Neural progenitor cell (in vitro differentiated cells): Measurements from ENCODE around the gene PLCB1. TPM values are rescaled to one million over a fixed set of nuclear protein-coding genes. Genes with fewer than 3 reads are reported as not detected.

Experiments
- DNase-seq: peaks from one replicate; pipeline ENCODE4 v3.0.0-alpha.2; 2016; ENCODE audit warnings: low spot score
- H2AFZ ChIP-seq: fragments of 200-600 bp; sonication (generic); replicated peaks from 2 replicates; pipeline ENCODE4 v1.6.1; 2016; ENCODE audit warnings: antibody characterized with exemption
- H3F3A ChIP-seq: fragments of 200-600 bp; sonication (generic); 2 replicates; pipeline ENCODE4 v1.6.1; 2016; ENCODE audit warnings: antibody characterized with exemption, low read depth
- H3K27ac ChIP-seq: fragments of 200-600 bp; sonication (generic); 2 replicates; pipeline ENCODE4 v1.5.1; 2016; ENCODE audit warnings: mild to moderate bottlenecking
- H3K27me3 ChIP-seq: fragments of 200-600 bp; sonication (generic); 2 replicates; pipeline ENCODE4 v1.6.1; 2016; ENCODE audit warnings: mild to moderate bottlenecking, moderate library complexity
- H3K36me3 ChIP-seq: fragments of 200-600 bp; sonication (generic); 2 replicates; pipeline ENCODE4 v1.5.1; 2016
- H3K4me1 ChIP-seq: fragments of 200-600 bp; sonication (generic); 2 replicates; pipeline ENCODE4 v1.6.1; 2016; ENCODE audit warnings: mixed run types
- H3K4me2 ChIP-seq: fragments of 200-600 bp; sonication (generic); 2 replicates; pipeline ENCODE4 v1.6.1; 2016
- H3K4me3 ChIP-seq: fragments of 200-600 bp; sonication (generic); 2 replicates; pipeline ENCODE4 v1.5.1; 2016
- H3K79me2 ChIP-seq: fragments of 200-600 bp; sonication (generic); 2 replicates; pipeline ENCODE4 v1.6.1; 2016; ENCODE audit warnings: low read depth
- H3K9ac ChIP-seq: fragments of 200-600 bp; sonication (generic); 2 replicates; pipeline ENCODE4 v1.6.1; 2016
- H3K9me3 ChIP-seq: fragments of 200-600 bp; sonication (generic); 2 replicates; pipeline ENCODE4 v1.5.1; 2016; ENCODE audit warnings: low read depth
- H4K20me1 ChIP-seq: fragments of 200-600 bp; sonication (generic); 2 replicates; pipeline ENCODE4 v1.6.1; 2016; ENCODE audit warnings: low read depth
- H3K27ac Mint-ChIP-seq: 3 replicates; pipeline ENCODE4 v1.8.0; 2021; ENCODE audit warnings: mixed read lengths
- H3K27me3 Mint-ChIP-seq: 2 replicates; pipeline ENCODE4 v1.8.0; 2022; ENCODE audit warnings: low read depth, mild to moderate bottlenecking, inconsistent platforms, moderate library complexity, mixed read lengths; ENCODE audit not compliant: insufficient read depth
- H3K36me3 Mint-ChIP-seq: 3 replicates; pipeline ENCODE4 v1.8.0; 2021; ENCODE audit warnings: mixed read lengths
- H3K4me1 Mint-ChIP-seq: 3 replicates; pipeline ENCODE4 v1.8.0; 2021; ENCODE audit warnings: mixed read lengths
- H3K4me3 Mint-ChIP-seq: 3 replicates; pipeline ENCODE4 v1.8.0; 2021; ENCODE audit warnings: mild to moderate bottlenecking, moderate library complexity, mixed read lengths
- H3K9me3 Mint-ChIP-seq: 3 replicates; pipeline ENCODE4 v1.8.0; 2020; ENCODE audit warnings: mixed read lengths
- CTCF ChIP-seq: fragments of 200-600 bp; sonication (generic); IDR thresholded peaks from 2 replicates; pipeline ENCODE4 v1.5.1; 2017; ENCODE audit warnings: antibody characterized with exemption, mild to moderate bottlenecking
- EZH2 ChIP-seq: fragments of 200-600 bp; sonication (generic); IDR thresholded peaks from 2 replicates; pipeline ENCODE4 v1.6.1; 2017; ENCODE audit warnings: antibody characterized with exemption, mild to moderate bottlenecking, moderate library complexity
- EZH2phosphoT487 ChIP-seq: fragments of 200-600 bp; sonication (generic); IDR thresholded peaks from 2 replicates; pipeline ENCODE4 v1.6.1; 2017; ENCODE audit warnings: antibody characterized with exemption
- total RNA-seq: library from RNA; depleted of rRNA; stranded (reverse); fragments of >200 nt; gene quantifications from 2 replicates; pipeline ENCODE4 v1.2.3, GENCODE V29; 2015; ENCODE audit warnings: low replicate concordance

Gene PLCB1
- total RNA-seq, 1 donor from 2014 or later, result 30.2 TPM

DNA sequence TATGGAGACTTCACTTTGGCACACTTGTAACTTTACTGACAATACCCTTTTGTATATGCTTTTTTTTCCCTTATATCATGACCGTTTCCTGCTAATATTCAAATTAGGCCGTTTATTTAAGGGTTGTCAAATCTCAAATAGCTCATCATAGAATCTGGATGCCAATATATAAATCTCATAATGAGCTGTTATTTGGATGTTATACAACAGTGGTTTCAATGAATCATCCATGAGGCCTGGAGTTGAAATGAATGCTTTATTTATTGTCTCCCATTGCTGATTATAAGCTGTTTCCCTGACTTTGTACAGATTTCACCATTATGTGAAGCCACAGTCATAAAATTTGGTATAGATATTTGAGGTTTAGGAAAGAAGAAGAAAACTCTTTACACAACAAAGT is 256.1 kb downstream of the PLCB1 start:
- TF ChIP-seq EZH2, result no peak
- no peak for TF ChIP-seq EZH2phosphoT487
- no peak for TF ChIP-seq CTCF
- Histone ChIP-seq H3K9me3 (no peaks in the 10 kb centered on the region), H3K27me3 (no peaks in the 10 kb centered on the region), H4K20me1 (no peaks in the 10 kb centered on the region), H3K36me3 (no peaks in the 10 kb centered on the region), H3K27ac (no peak overlapping the region), H3K79me2 (no peaks in the 10 kb centered on the region), H3F3A (peaks cover 17% of the 10 kb centered on the region), H3K4me1 (peaks cover 46% of the 10 kb centered on the region), H2AFZ (no peak overlapping the region), H3K9ac (no peak overlapping the region), H3K4me3 (no peak overlapping the region), H3K4me2 (no peak overlapping the region)
- Mint-ChIP-seq H3K4me1 (peaks cover 51% of the 10 kb centered on the region), H3K27me3 (no peaks in the 10 kb centered on the region), H3K27ac (no peak overlapping the region), H3K9me3 (peaks cover 19% of the 10 kb centered on the region), H3K36me3 (peaks cover 8% of the 10 kb centered on the region), H3K4me3 (no peak overlapping the region)
- DNase-seq, result no peak

DNA sequence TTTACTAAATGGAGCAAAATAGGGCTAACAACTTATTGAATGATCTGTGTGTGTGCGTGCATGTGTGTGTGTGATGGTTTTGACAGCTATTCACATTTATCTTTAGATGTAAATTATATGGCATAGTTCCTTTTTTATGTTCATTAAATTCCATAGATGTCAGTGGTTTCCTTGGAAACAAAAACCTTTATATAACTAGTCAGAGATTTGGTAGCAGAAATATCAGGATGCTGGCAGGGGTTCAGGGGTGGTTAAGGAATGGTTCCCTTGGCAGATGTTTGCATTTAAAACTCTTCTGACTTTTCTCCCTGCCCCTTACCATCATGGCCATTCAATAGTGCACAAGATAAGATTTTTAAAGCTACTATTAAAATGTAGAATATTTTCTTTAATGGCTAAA is 256.6 kb downstream of the PLCB1 start:
- Mint-ChIP-seq H3K9me3 (peaks cover 14% of the 10 kb centered on the region), H3K4me1 (peaks cover 51% of the 10 kb centered on the region), H3K4me3 (no peak overlapping the region), H3K27ac (peak overlapping the region; percentile 31), H3K27me3 (no peaks in the 10 kb centered on the region), H3K36me3 (peaks cover 8% of the 10 kb centered on the region)
- Histone ChIP-seq H3K9ac (no peak overlapping the region), H3K27me3 (no peaks in the 10 kb centered on the region), H3K4me1 (peaks cover 46% of the 10 kb centered on the region), H4K20me1 (no peaks in the 10 kb centered on the region), H3K9me3 (no peaks in the 10 kb centered on the region), H2AFZ (no peak overlapping the region), H3F3A (peaks cover 17% of the 10 kb centered on the region), H3K4me2 (no peak overlapping the region), H3K79me2 (no peaks in the 10 kb centered on the region), H3K27ac (no peak overlapping the region), H3K36me3 (no peaks in the 10 kb centered on the region), H3K4me3 (no peak overlapping the region)
- DNase-seq, result no peak
- no peak for TF ChIP-seq EZH2
- no peak for TF ChIP-seq CTCF
- no peak for TF ChIP-seq EZH2phosphoT487

GRCh38 chr20:8389381-8390036 is 257.4 kb downstream of the PLCB1 start:
- Histone ChIP-seq H2AFZ (no peak overlapping the region), H3K36me3 (no peaks in the 10 kb centered on the region), H4K20me1 (no peaks in the 10 kb centered on the region), H3K79me2 (no peaks in the 10 kb centered on the region), H3F3A (peaks cover 17% of the 10 kb centered on the region), H3K4me1 (peaks cover 46% of the 10 kb centered on the region), H3K9me3 (no peaks in the 10 kb centered on the region), H3K27ac (peak overlapping the region; percentile 35), H3K4me2 (peak overlapping the region; percentile 54), H3K4me3 (peak overlapping the region; percentile 2), H3K27me3 (no peaks in the 10 kb centered on the region), H3K9ac (no peak overlapping the region)
- peaks cover 49% of the 10 kb centered on the region for H3K4me1 Mint-ChIP-seq
- H3K27ac Mint-ChIP-seq, result no peak overlapping the region
- no peak for TF ChIP-seq EZH2
- TF ChIP-seq EZH2phosphoT487, result no peak
- peak; percentile 69 for TF ChIP-seq CTCF
- peaks cover 3% of the 10 kb centered on the region for H3K36me3 Mint-ChIP-seq
- DNase-seq, result peak; percentile 62
- H3K27me3 Mint-ChIP-seq, result no peaks in the 10 kb centered on the region
- H3K9me3 Mint-ChIP-seq, result peaks cover 6% of the 10 kb centered on the region
- H3K4me3 Mint-ChIP-seq, result no peak overlapping the region
